ENCODE data around the gene VTI1B.
"Not testable (repeated sequence)": the region's sequence is repeated elsewhere in the genome, so short reads cannot be mapped to it uniquely, and the experiment has no call there.

The VTI1B gene, protein sequence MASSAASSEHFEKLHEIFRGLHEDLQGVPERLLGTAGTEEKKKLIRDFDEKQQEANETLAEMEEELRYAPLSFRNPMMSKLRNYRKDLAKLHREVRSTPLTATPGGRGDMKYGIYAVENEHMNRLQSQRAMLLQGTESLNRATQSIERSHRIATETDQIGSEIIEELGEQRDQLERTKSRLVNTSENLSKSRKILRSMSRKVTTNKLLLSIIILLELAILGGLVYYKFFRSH

GRCh38 chr14:67674480-67675218 lies at the start of gene VTI1B:
TSS of gene VTI1B (minus strand) at chr14:67674632. CDS start at chr14:67674489, 143 bp downstream.
- DNase-seq (ENCODE audit: low spot score), result peak; percentile 75

- no peak for DNase-seq (ENCODE audit: low spot score)
Observed at GRCh38 chr14:67722293-67722692, 47.9 kb upstream of the VTI1B start.

- no peak for DNase-seq (ENCODE audit: low spot score)
Observed at GRCh38 chr14:67721875-67722274, 47.4 kb upstream of the VTI1B start.

- no peak for DNase-seq (ENCODE audit: low spot score)
Observed at GRCh38 chr14:67719866-67720265, 45.4 kb upstream of the VTI1B start.

GRCh38 chr14:67719385-67719784 lies 45.0 kb upstream of the VTI1B start:
- DNase-seq (ENCODE audit: low spot score), result not testable (repeated sequence)

DNA sequence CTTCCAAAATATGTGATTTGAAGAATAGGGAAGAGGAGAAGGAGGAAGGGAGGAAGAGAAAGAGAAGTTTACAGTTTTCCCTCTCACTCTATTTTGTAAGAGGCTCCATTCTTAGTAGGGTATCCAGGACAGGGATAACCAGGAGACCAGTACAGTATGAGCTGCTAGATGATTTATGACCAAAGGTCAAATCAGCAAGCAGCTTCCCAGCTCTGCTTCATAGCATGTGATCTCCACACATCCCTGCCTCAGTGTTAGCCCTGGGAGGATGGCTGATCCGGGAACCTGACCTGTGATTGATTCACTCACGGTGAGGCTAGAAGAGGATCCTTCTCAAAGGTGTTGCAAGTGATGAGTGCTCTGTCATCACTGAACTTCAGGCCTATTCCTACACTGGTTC lies 43.8 kb upstream of the VTI1B start:
- no peak for DNase-seq (ENCODE audit: low spot score)

GRCh38 chr14:67717048-67717447 lies 42.6 kb upstream of the VTI1B start:
- no peak for DNase-seq (ENCODE audit: low spot score)

GRCh38 chr14:67710209-67710608 lies 35.8 kb upstream of the VTI1B start:
- no peak for DNase-seq (ENCODE audit: low spot score)

DNA sequence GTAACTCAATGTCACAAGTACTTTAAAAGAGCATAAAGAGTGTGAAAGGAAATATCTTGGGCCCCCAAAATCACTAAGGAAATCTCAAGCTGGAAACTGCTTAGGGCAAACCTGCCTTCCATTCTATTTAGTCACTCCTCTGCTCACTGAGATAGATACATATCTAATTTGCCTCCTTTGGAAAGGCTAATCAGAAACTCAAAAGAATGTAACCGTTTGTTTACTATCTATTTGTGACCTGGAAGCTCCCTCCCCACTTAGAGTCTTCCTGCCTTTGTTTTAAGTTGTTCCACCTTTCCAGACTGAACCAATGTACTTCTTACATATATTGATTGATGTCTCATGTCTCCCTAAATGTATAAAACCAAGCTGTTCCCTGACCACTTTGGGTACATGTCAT lies 35.4 kb upstream of the VTI1B start:
- not testable (repeated sequence) for DNase-seq (ENCODE audit: low spot score)

- DNase-seq (ENCODE audit: low spot score), result not testable (repeated sequence)
Observed at GRCh38 chr14:67709346-67709745, 34.9 kb upstream of the VTI1B start.

DNA sequence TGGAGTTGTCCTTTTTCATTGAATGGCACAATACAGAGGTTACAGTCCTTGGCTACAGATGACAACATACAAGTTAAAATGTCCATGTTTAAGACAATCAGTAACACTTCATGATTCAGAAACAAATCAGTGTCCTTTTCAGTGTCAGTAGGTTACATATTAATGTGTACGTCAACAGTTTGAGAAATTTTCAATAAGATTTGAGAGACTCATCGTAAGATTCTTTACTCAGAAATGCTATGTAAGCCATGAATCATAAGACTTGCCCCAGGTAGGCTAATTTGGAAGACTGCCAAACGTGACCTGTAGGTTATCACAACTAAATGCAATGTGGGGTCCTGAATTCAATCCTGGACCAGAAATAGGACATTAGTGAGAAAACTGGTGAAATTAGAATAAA lies 30.8 kb upstream of the VTI1B start:
- no peak for DNase-seq (ENCODE audit: low spot score)

- DNase-seq (ENCODE audit: low spot score), result peak; percentile 60
Observed at GRCh38 chr14:67704484-67705089, 30.2 kb upstream of the VTI1B start.

GRCh38 chr14:67703997-67704396 lies 29.6 kb upstream of the VTI1B start:
- no peak for DNase-seq (ENCODE audit: low spot score)

- not testable (repeated sequence) for DNase-seq (ENCODE audit: low spot score)
Observed at GRCh38 chr14:67701492-67701891, 27.1 kb upstream of the VTI1B start, which contains the start of gene RDH12. TSS of gene RDH12 (plus strand) at chr14:67701886. CDS start at chr14:67722643, 20,757 bp downstream.

GRCh38 chr14:67698179-67698578 lies 23.7 kb upstream of the VTI1B start:
- DNase-seq (ENCODE audit: low spot score), result no peak

- DNase-seq (ENCODE audit: low spot score), result no peak
Observed at GRCh38 chr14:67697006-67697405, 22.6 kb upstream of the VTI1B start.

GRCh38 chr14:67695394-67695949 lies 21.0 kb upstream of the VTI1B start, which contains the start of gene RDH11:
TSS of gene RDH11 (minus strand) at chr14:67695764. CDS start at chr14:67695703, 61 bp downstream.
- peak; percentile 89 for DNase-seq (ENCODE audit: low spot score)

DNA sequence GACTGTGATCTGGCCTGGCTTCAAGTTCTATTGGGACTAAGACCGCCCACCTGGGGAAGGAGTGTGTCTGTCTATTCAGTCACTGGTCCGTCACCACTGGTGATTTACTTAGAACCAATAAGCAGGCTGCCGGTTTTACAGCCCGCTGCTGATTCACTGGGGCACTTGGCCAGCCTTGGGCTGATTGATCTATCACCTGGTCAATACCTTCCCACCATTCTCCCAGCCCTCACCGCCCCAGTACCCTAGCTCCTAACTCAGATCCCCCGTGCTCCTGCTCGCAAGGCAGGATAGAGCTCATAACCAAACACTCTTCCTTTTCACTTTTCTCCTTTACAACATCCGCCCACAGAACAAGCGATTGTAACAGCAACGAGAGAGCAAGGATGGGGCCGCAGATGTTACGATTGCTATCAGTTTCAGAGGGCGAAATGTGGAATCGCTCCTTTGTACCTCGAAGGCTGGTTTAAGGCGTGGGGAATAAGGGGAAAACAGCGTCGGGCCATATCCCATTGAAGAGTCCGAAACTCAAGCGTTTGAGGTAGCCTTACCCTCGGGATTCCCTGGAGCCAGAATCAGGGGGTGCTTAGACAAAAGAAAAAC lies 20.5 kb upstream of the VTI1B start:
- DNase-seq (ENCODE audit: low spot score), result peak; percentile 81

DNA sequence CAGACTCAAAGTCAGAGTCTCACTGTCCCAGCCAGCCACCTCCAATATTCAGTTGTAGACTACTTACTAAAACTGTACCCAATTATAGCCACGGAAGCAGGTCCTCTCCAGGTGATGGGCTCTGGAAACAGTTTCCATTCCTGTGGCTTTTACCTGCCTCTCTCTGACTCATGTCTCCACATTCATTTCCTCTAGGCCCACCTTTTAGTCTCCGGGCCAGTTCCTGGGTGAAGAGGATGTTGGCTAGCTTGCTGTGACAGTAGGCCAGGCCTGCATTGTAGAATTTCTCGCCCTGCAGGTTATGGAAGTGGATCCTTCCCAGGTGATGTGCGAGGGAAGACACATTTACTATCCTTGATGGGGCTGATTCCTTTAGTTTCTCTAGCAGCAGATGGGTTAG lies 15.6 kb upstream of the VTI1B start:
- DNase-seq (ENCODE audit: low spot score), result no peak

GRCh38 chr14:67683842-67684241 lies 9.4 kb upstream of the VTI1B start:
- DNase-seq (ENCODE audit: low spot score), result no peak

- no peak for DNase-seq (ENCODE audit: low spot score)
Observed at GRCh38 chr14:67680941-67681340, 6.5 kb upstream of the VTI1B start.

GRCh38 chr14:67680121-67680602 lies 5.7 kb upstream of the VTI1B start:
- DNase-seq (ENCODE audit: low spot score), result no peak

Data from NAMALWA (cell line).